ENCODE data around the gene PNRC2.

GRCh38 chr1:23953020-23953419, 6.6 kb upstream of the PNRC2 start:
- TF ChIP-seq CTCF (IDR thresholded peaks at IDR 0.05), result no peak
- TF ChIP-seq POLR2A (IDR thresholded peaks at IDR 0.05), result no peak
